Heart left ventricle (tissue), 16 donors: ENCODE data around the gene PLCXD1. TPM values are rescaled to one million over a fixed set of nuclear protein-coding genes. Genes with fewer than 3 reads are reported as not detected.
A peak's percentile ranks its signal among the peaks of the same experiment; 100 is the strongest.
"Not testable (repeated sequence)": the region's sequence is repeated elsewhere in the genome, so short reads cannot be mapped to it uniquely, and the experiment has no call there.

Experiments used
- ATAC-seq, 4 donors: fragments of 200-7000 bp; cut with Tn5 transposase; one replicate each; pipeline ENCODE4 v1.9.1; 2020 to 2022; ENCODE audit warnings: moderate library complexity in 4 of 4, mild to moderate bottlenecking in 3 of 4, moderate number of reproducible peaks in 1 of 4
- DNase-seq, 5 donors: peaks; one replicate each; pipeline ENCODE4 v3.0.0-alpha.2; 2020
- H3K27ac ChIP-seq, 12 donors: fragments of 200-600 bp; sonication (generic) in 4 of 12; one replicate each; pipeline versions ENCODE4 v1.5.0 to v1.8.0; 2016 to 2022; ENCODE audit warnings: mild to moderate bottlenecking in 2 of 12
- H3K27me3 ChIP-seq, 9 donors: fragments of 200-600 bp; sonication (generic) in 2 of 9; one replicate each; pipeline versions ENCODE4 v1.5.1 to v1.8.0; 2016 to 2022; ENCODE audit warnings: mild to moderate bottlenecking in 3 of 9
- H3K36me3 ChIP-seq, 9 donors: fragments of 200-600 bp; sonication (generic) in 2 of 9; one replicate each; pipeline versions ENCODE4 v1.5.0 to v1.8.0; 2018 to 2022; ENCODE audit warnings: mild to moderate bottlenecking in 2 of 9
- H3K4me1 ChIP-seq, 12 donors: fragments of 200-600 bp; sonication (generic) in 4 of 12; one replicate each; pipeline versions ENCODE4 v1.5.0 to v1.8.0; 2016 to 2022; ENCODE audit warnings: mild to moderate bottlenecking in 3 of 12
- H3K4me3 ChIP-seq, 12 donors: fragments of 200-600 bp; sonication (generic) in 4 of 12; one replicate each; pipeline versions ENCODE4 v1.5.0 to v1.8.0; 2017 to 2022; ENCODE audit warnings: mild to moderate bottlenecking in 9 of 12, moderate library complexity in 4 of 12
- H3K9me3 ChIP-seq, 12 donors: fragments of 200-600 bp; sonication (generic) in 4 of 12; one replicate each; pipeline versions ENCODE4 v1.5.0 to v1.8.0; 2016 to 2022; ENCODE audit warnings: mild to moderate bottlenecking in 1 of 12
- POLR2A ChIP-seq, 2 donors: fragments of 450-650 bp; IDR thresholded peaks; one replicate each; pipeline ENCODE4 v1.6.1; 2017; ENCODE audit warnings: antibody characterized with exemption in 2 of 2, mild to moderate bottlenecking in 2 of 2, moderate library complexity in 2 of 2
- WGBS, 4 donors: extraction: QIAGEN DNeasy Blood & Tissue Kit in 2 of 4; methylation state at CpG; one replicate each; pipeline versions ENCODE4 v1.1.5 to v1.1.7; 2013 to 2018; 5-methylcytosine and 5-hydroxymethylcytosine counted together
- intact Hi-C, 10 donors: fragments of 100-400 bp; cut with DNase I; formaldehyde crosslinking; loops; one replicate each; pipeline versions ENCODE4 v1.11.1 to v1.14.2; 2022
- polyA plus RNA-seq, 2 donors: library from polyadenylated mRNA; stranded (reverse); fragments of 200-250 nt; gene quantifications; one replicate each; pipeline ENCODE4 v1.2.3, GENCODE V29; 2013
- total RNA-seq, 9 donors: library from RNA; depleted of rRNA in 2 of 9; stranded (reverse); fragments of >200 nt in 2 of 9; fragmentation: NEBNext Ultra II Directional in 3 of 9; extraction: Animal tissue kit (Norgen Biotek cat#: 25700) in 3 of 9; gene quantifications; one replicate each; pipeline versions ENCODE4 v1.1.0 to v1.2.4, GENCODE V29; 2016 to 2023
- TF ChIP-seq, protein P1 (sequence below), 12 donors: fragments of 200-600 bp; sonication (generic) in 4 of 12; IDR thresholded peaks; one replicate each; pipeline versions ENCODE4 v1.5.0 to v1.8.0; 2018 to 2022; ENCODE audit warnings: antibody characterized with exemption in 12 of 12, mild to moderate bottlenecking in 5 of 12
- donor health status: ischemic (EF 13 %, LVEDD 7.1; RV severe dilation, severe dysfunction).
- donor health status: healthy with polysubstance abuse.
- donor health status: DM: no; HTN: yes; CAD: no.
- donor health status: DM: no; HTN: no; CAD: no.
- donor health status: ischemic (EF 25% LVEDD 6.9; RV normal size, moderate dysfunction).
- donor health status: ischemic (EF 25% LVEDD 5.7; RV mildly dilated, moderate dysfunction).
- donor health status: healthy.
- donor health status: DM: yes; HTN: yes; CAD: no.
- donor health status: ischemic (EF 35%, LVEDD 5.7; RV mildly dilated, moderate dysfunction).
- donor health status: nonischemic (EF 11% LVEDD 7.7; RV severe dilation, severe dysfunction).
- donor health status: DM: yes; HTN: yes; CAD: no.
- donor health status: PGD.
- donor health status: ischemic (EF 29% LVEDD 5.4; RV normal size, mild dysfunction).
- donor health status: nonischemic (EF 23%, LVEDD 6.1; RV moderate dilation, normal function).

The PLCXD1 gene
- total and polyA plus RNA-seq, 11 donors: 0.81 to 27.0 (median 3.0) TPM

- Histone ChIP-seq H3K9me3 (no peaks in the 10 kb centered on the region), H3K4me3 (no peak overlapping the region), H3K27me3 (no peaks in the 10 kb centered on the region), H3K4me1 (peaks cover 0 to 13% (median 5%) of the 10 kb centered on the region in 12 donors), H3K36me3 (peaks cover 0 to 24% (median 0%) of the 10 kb centered on the region in 9 donors), H3K27ac (no peak overlapping the region)
- 91 to 96% (median 94%) methylated on average over 51 to 61 of the region's 61 CpGs for WGBS, 4 donors
- ATAC-seq (no peak), DNase-seq (peak in 3 of 5 donors; percentile 15 to 57 (median 18))
- TF ChIP-seq POLR2A (IDR thresholded peaks at IDR 0.05): no peak
- TF ChIP-seq, protein P1, sequence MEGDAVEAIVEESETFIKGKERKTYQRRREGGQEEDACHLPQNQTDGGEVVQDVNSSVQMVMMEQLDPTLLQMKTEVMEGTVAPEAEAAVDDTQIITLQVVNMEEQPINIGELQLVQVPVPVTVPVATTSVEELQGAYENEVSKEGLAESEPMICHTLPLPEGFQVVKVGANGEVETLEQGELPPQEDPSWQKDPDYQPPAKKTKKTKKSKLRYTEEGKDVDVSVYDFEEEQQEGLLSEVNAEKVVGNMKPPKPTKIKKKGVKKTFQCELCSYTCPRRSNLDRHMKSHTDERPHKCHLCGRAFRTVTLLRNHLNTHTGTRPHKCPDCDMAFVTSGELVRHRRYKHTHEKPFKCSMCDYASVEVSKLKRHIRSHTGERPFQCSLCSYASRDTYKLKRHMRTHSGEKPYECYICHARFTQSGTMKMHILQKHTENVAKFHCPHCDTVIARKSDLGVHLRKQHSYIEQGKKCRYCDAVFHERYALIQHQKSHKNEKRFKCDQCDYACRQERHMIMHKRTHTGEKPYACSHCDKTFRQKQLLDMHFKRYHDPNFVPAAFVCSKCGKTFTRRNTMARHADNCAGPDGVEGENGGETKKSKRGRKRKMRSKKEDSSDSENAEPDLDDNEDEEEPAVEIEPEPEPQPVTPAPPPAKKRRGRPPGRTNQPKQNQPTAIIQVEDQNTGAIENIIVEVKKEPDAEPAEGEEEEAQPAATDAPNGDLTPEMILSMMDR (IDR thresholded peaks at IDR 0.05): no peak
- intact Hi-C loops: no loop called here
Measured at GRCh38 chrX:350534-351323, 69.5 kb downstream of the PLCXD1 start.

DNA sequence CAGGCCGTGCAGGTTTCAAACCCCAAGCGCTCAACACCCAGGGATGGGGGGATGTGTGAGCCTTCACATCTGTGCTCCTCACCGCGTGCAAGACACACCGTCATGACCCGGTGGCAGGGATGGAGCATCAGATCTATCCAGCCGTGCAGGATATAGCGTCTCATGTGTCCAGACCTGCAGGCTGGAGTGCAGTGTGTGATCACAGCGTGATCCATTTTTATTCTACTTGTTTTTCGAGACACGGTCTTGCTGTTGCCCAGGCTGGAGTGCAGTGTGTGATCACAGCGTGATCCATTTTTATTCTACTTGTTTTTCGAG lies 70.1 kb downstream of the PLCXD1 start:
- Histone ChIP-seq H3K36me3 (peaks cover 0 to 26% (median 0%) of the 10 kb centered on the region in 9 donors), H3K4me1 (peaks cover 0 to 13% (median 5%) of the 10 kb centered on the region in 12 donors)
- H3K4me3 ChIP-seq, H3K27ac ChIP-seq, H3K9me3 ChIP-seq, intact Hi-C loops, H3K27me3 ChIP-seq, ATAC-seq: not testable (repeated sequence)
- 90 to 98% (median 92%) methylated on average over 11 to 12 of the region's 13 CpGs for WGBS, 4 donors
- peak in 2 of 5 donors; percentile 14 to 17 for DNase-seq

DNA sequence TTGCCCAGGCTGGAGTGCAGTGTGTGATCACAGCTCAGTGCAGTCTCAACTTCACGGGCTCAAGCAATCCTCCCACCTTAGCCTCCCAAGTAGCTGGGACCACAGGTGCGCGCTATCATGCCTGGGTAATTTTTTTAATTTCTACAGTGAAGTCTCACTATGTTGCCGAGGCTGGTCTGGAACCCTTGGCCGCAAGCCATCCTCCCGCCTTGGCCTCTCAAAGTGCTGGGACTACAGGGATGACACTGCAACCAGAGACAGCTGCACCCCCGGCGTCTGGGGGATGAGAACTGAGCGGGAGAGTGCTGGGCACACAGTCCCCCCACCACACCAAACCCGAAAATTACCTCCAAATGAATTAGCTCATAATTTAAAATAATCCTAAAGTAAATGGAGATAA lies 70.6 kb downstream of the PLCXD1 start:
- 88 to 91% (median 90%) methylated on average over 10 of the region's 10 CpGs for WGBS, 4 donors
- Histone ChIP-seq H3K4me3 (no peak overlapping the region), H3K36me3 (peaks cover 0 to 21% (median 0%) of the 10 kb centered on the region in 9 donors), H3K27ac (no peak overlapping the region), H3K9me3 (no peaks in the 10 kb centered on the region), H3K27me3 (no peaks in the 10 kb centered on the region), H3K4me1 (peaks cover 0 to 13% (median 5%) of the 10 kb centered on the region in 12 donors)
- DNase-seq (peak in 2 of 5 donors; percentile 14 to 42), ATAC-seq (no peak)
- no peak for TF ChIP-seq POLR2A (IDR thresholded peaks at IDR 0.05)
- TF ChIP-seq, protein P1 (IDR thresholded peaks at IDR 0.05): no peak
- intact Hi-C loops: no loop called here

- peak in 2 of 5 donors; percentile 7 to 52 for DNase-seq
- 93 to 96% (median 95%) methylated on average over 23 to 27 of the region's 27 CpGs for WGBS, 4 donors
- no peak for ATAC-seq
- TF ChIP-seq, protein P1 (IDR thresholded peaks at IDR 0.05): no peak
- no peak for TF ChIP-seq POLR2A (IDR thresholded peaks at IDR 0.05)
- Histone ChIP-seq H3K9me3 (no peaks in the 10 kb centered on the region), H3K4me1 (peaks cover 0 to 13% (median 5%) of the 10 kb centered on the region in 12 donors), H3K4me3 (no peak overlapping the region), H3K27ac (no peak overlapping the region), H3K36me3 (peaks cover 0 to 19% (median 0%) of the 10 kb centered on the region in 9 donors), H3K27me3 (no peaks in the 10 kb centered on the region)
- intact Hi-C loops: no loop called here
Measured at GRCh38 chrX:352181-352580, 71.0 kb downstream of the PLCXD1 start.
